PC-3 (cell line): ENCODE measurements around the gene EVA1B.

Experiments used
- EZH2 ChIP-seq: fragments of 300-600 bp; sonication (generic); IDR thresholded peaks from one replicate; pipeline ENCODE4 v1.6.1; 2017; ENCODE audit warnings: antibody characterized with exemption, mild to moderate bottlenecking, low read length; ENCODE audit not compliant: unreplicated experiment
- EZH2phosphoT487 ChIP-seq: fragments of 300-600 bp; sonication (generic); IDR thresholded peaks from 2 replicates; pipeline ENCODE4 v1.6.1; 2018; ENCODE audit warnings: mild to moderate bottlenecking, antibody characterized with exemption, low read length, borderline replicate concordance
- TF ChIP-seq, protein P1 (sequence below): fragments of 300-600 bp; sonication (generic); conservative IDR thresholded peaks from 2 replicates; pipeline ENCODE4 v1.5.1; 2017; ENCODE audit warnings: antibody characterized with exemption, low read depth, mild to moderate bottlenecking, low read length

DNA sequence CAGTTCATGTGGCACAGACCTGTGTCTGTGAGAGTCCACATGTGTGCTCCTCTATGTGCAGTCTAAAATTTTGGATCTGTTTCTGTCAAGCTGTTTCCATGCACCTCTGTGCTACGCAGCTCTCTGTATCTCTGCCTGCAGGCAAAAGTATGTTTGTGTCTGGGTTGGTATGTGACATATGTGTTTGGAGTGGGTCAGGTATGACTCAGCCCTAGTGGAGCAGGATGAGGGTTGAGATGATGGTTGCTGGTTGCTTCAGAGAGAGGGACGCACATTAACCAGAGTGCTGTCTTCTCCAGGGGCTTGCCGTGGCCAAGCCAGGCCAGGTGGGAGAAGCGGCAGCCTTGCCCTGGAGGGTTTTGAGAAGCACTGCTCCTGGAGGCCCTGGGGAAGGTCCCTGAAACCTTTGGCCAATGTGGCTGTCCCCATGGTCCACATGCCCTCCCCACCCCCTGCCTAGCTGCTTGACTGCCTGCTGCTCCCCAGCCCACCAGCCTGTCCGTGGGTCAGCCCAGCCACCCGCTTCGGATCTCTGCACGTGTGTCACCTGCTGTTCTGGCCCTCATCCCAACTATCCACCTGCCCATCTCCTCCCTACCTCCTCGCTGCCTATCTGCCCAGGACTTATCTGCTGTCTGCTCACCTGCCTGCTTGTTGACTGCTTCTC, 4.1 kb upstream of the EVA1B start:
- TF ChIP-seq, protein P1, sequence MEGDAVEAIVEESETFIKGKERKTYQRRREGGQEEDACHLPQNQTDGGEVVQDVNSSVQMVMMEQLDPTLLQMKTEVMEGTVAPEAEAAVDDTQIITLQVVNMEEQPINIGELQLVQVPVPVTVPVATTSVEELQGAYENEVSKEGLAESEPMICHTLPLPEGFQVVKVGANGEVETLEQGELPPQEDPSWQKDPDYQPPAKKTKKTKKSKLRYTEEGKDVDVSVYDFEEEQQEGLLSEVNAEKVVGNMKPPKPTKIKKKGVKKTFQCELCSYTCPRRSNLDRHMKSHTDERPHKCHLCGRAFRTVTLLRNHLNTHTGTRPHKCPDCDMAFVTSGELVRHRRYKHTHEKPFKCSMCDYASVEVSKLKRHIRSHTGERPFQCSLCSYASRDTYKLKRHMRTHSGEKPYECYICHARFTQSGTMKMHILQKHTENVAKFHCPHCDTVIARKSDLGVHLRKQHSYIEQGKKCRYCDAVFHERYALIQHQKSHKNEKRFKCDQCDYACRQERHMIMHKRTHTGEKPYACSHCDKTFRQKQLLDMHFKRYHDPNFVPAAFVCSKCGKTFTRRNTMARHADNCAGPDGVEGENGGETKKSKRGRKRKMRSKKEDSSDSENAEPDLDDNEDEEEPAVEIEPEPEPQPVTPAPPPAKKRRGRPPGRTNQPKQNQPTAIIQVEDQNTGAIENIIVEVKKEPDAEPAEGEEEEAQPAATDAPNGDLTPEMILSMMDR, result no peak
- TF ChIP-seq EZH2, result no peak
- no peak for TF ChIP-seq EZH2phosphoT487
